ENCODE results near the gene ZNF664.

GRCh38 chr12:124000111-124000510 lies 27.1 kb downstream of the ZNF664 start:
- TF ChIP-seq POLR2AphosphoS5 (IDR thresholded peaks at IDR 0.05; ENCODE audit: low read depth, low read length), result no peak
- no peak for TF ChIP-seq TEAD4 (IDR thresholded peaks at IDR 0.05; ENCODE audit: low read depth, low read length)
- no peak for TF ChIP-seq ATF2 (IDR thresholded peaks at IDR 0.05; ENCODE audit: low read length)
